Activated CD4-positive, alpha-beta T cell treated with anti-CD3 and anti-CD28 coated beads for 1 hour (primary cell): Measurements from ENCODE around the gene SGSH.

Source experiments
- DNase-seq: peaks from one replicate; pipeline ENCODE4 v3.0.0-alpha.2; 2020

Gene SGSH

GRCh38 chr17:80181431-80181830 lies 38.7 kb downstream of the SGSH start:
- no peak for DNase-seq

- no peak for DNase-seq
Measured at GRCh38 chr17:80180192-80180591, 39.9 kb downstream of the SGSH start.

- no peak for DNase-seq
Measured at GRCh38 chr17:80177986-80178595, 42.0 kb downstream of the SGSH start.

GRCh38 chr17:80176757-80177156 lies 43.4 kb downstream of the SGSH start:
- DNase-seq: no peak

GRCh38 chr17:80173916-80174315 lies 46.2 kb downstream of the SGSH start:
- no peak for DNase-seq

GRCh38 chr17:80173126-80173525 lies 47.0 kb downstream of the SGSH start:
- DNase-seq: no peak

- DNase-seq: no peak
Measured at GRCh38 chr17:80171681-80172080, 48.5 kb downstream of the SGSH start.

- DNase-seq: no peak
Measured at GRCh38 chr17:80169784-80170500, 50.2 kb downstream of the SGSH start, which contains the start of gene CARD14. Gene CARD14 (plus strand): TSS chr17:80170030. CDS start chr17:80181439, 11,409 bp downstream.

GRCh38 chr17:80169107-80169506 lies 51.0 kb downstream of the SGSH start:
- no peak for DNase-seq

GRCh38 chr17:80168371-80168770 lies 51.8 kb downstream of the SGSH start:
- DNase-seq: no peak

- DNase-seq: no peak
Measured at GRCh38 chr17:80166446-80166845, 53.7 kb downstream of the SGSH start.

GRCh38 chr17:80164185-80164584 lies 55.9 kb downstream of the SGSH start:
- no peak for DNase-seq

- no peak for DNase-seq
Measured at GRCh38 chr17:80163336-80163735, 56.8 kb downstream of the SGSH start.

GRCh38 chr17:80160536-80160935 lies 59.6 kb downstream of the SGSH start:
- DNase-seq: no peak
